ENCODE measurements around the gene TARBP2.
"Not testable (repeated sequence)": the region's sequence is repeated elsewhere in the genome, so short reads cannot be mapped to it uniquely, and the experiment has no call there.

The TARBP2 gene

DNA sequence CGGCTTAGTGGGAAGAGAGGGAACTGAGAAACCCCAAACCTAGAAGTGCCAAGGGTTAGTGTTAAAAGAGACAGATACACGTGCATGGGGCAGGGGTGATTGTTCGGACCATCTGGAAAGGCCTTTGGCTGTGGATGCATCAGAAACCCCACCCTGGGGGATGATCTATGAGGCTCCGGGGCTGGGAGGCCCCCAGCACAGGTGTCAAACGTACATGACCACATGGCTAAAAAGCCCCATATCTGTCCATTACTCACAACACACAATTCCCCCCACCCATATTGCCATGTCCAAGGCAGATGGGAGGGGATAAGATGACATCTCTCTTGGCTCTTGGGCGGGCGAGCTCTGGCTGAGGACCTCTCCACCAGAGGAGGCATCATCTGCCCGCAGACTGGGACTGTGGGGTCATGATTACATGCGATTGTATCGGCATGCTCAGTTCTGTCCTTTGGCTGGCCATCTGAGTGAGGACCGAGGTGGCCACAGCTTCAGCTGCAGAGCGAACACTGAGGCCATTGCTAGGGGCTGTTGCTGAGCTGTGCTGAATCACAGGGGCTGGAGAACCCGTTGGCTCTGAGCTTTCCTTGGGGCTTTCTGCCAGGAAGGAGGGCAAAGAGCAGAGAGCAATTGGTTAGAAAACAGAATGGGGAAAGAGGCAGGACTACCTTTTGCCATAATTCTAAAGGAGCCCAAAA lies 15.8 kb downstream of the TARBP2 start:
- DNase-seq: no peak

DNA sequence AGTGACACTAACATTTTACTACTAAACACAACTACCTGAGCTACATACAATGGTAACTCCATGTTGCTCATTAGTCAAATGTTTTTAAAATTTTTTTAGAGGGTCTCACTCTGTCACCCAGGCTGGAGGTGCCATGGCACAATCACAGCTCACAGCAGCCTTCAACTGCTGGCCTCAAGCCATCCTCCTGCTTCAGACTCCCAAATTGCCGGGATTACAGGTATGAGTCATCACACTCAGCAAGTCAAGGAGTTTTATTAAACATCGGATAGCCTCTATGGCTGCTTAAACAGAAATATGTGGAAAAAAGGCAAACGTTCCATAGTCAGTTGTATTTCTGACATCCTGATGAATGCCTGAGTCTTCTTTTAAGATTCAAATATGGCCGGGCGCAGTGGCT lies 17.3 kb downstream of the TARBP2 start:
- DNase-seq: no peak

DNA sequence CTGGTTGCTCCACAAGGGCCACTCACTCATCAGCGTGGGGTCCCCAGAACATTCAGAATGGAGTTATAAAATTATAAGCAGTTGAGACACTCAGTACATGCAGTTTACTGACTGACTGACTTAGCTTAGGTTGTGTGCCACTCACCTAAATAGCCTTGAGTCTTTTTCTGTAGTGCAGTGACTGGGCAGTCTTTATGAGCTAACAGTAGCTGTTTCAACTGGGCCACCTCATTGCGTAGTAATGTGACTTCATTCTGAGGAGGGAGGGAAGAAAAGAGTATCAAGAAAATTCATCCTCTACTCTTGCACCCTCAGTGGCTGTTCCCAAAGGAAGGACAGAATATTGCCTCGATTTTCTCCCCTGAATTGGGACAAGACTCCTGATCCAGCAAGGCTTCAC lies 22.0 kb downstream of the TARBP2 start:
- DNase-seq: no peak

DNA sequence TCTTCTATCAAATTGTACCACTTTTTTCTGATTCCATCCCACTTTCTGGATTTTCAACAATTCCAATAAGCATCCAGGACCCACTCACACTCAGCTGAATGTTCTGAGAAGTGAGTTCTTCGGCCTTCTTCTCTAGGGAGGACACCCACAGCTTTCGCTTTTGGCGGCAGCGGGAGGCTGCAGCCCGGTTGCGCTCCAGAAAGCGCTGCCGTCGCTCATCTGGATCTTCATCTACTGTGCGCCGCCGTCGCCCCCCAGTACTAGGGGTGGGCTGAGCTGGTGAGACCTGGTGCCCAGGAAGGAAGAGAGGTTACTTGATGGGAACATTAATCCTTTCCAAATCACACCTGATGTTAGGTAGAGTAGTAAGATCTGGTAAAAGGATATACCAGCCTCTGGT lies 23.4 kb downstream of the TARBP2 start:
- no peak for DNase-seq

DNA sequence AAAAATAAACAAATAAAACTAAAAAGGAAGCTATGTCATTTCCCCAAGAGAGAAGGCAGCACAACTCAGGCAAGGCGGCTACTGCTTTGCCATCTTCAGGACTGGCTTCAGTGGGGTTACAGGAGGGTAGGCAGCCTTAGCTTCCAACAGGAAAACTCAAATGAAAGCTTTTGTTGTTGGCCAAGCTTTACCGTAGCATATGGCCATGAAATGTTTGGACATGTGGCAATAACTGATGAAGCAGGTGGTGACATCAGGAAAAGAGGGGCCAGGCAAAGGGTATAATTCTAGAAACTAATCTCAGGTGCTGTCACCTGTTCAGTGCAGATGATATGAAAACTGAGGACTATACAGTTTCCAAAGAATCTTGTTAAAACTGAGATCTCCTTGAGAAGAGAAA lies 29.0 kb downstream of the TARBP2 start:
- DNase-seq: no peak

DNA sequence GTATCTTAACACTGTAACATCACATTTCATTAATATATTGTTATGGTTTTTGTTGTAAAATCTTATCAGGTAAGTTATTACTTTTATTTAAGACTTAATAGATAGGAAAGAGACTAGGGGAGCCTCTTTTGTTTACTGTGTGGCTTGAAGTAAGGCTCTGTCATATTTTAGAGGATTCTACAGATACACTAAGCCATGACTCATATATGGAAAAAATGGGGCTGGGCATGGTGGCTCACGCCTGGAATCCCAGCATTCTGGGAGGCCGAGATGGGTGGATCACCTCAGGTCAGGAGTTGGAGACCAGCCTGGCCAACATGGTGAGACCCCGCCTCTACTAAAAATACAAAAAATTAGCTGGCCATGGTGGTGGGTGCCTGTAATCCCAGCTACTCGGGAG lies 29.8 kb downstream of the TARBP2 start:
- DNase-seq: no peak

DNA sequence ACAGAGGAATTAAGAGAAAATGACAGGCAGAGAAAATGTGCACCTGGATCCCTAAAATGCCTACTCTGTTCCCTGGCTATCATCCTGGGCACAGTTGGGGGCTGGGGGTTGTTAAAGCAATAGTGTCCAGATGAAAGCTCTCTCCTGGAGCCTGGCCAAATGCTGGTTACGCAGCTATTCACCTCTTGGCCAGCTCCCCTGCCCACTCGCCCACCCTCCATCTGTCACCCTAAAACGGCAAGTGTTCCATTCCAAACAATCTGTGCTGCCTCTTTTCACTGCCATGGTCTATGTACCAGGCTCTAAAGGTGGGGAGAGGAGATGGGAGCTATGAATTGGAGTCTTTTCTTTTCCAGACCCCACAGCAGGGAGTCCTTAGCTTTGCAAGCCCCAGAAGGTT lies 30.9 kb downstream of the TARBP2 start:
- no peak for DNase-seq

DNA sequence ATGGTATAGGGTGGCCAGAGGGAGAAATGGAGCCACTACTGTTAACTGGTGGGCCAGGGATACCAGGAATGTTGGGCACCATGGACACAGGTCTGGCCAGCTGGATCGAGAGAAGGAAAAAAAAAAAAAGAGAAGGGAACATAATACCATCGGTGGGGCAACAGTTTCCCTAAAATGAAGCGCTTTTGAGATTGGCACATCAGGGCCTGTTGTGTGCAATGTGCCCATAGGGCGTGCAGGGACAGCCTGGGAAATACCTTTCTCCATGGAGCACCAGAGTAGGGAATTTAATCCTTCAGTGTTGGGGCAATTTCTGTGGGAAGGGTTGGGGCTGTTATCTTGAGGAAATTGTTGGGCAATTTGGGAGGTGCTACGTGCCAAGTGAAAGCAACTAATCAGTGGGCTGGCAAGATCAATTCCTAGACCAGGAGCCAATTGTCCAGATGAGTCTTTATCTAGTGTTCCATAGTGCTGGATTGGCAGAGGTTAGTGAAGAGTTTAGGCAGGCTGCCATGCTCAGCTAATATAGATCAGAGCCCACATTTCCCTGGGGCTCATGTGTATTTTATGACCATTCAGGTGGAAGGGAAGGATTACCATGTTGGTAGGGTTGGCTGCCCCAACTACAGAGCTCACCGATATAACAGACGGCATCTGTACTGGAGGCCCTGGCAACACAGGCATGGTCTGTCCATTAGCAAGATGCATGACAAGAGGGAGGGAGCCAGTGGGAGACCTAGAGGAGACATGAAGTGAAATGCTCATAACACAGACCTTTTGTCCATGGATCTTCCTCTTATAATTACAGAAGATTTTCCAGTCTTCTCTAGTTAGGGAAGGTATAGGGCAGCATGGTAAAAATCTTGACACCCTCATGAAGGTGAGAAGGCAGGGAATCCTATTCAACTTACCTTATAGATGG lies 31.7 kb downstream of the TARBP2 start:
- no peak for DNase-seq

DNA sequence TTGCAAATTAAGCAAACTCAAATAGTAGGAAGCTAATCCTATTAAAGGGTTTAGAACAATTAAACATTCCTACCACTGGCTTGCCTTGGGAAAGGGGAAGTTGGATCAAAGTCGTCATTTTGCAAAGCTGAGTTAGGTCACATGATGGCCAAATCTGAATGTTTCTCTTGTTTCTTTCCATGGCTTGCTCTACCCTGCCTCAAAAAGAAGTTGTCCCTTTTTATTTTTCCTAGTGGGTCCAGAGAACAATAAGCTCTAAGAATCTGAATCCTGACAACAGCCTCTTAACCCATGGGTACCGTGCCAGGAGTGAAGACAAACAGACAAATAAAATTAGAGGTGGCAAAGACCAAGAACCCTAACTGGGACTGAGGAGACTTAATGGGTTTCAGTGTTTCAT lies 32.4 kb downstream of the TARBP2 start:
- no peak for DNase-seq

DNA sequence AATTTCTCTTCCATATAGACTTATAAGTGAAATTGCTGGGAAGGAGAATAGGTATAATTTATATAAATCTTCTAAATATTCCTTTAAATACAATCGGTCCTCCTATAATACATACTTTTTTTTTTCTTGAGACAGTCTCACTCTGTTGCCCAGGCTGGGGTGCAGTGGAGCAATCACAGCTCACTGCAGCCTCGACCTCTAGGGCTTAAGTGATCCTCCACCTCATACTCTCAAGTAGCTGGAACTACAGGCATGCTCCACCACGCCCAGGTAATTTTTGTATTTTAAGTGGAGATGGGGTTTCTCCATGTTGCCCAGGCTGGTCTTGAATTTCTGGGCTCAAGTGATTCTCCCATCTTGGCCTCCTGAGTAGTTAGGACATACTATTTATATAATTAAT lies 35.9 kb downstream of the TARBP2 start:
- no peak for DNase-seq

DNA sequence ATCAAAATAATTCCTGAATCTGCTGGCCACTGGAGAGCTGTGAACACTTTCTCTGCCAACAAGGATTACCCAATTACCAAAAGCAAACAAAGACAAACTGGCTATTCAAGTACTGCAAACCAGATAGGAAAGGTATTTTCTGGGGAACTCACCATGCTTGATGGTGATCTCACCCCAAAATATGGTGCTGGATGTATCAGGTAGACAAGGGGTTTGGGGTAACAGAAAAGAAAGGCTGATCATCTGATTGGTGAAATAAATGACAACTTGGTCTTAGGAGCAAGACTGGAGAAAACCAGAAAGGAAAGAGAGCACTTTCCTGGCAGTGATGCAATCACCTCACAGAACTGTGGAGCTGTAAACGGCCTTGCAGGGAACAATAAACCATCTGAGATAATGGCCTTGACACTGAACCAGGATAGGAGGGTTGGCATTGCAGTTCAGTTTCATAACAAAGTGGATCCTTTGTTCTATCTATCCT lies 37.2 kb downstream of the TARBP2 start:
- DNase-seq: no peak

DNA sequence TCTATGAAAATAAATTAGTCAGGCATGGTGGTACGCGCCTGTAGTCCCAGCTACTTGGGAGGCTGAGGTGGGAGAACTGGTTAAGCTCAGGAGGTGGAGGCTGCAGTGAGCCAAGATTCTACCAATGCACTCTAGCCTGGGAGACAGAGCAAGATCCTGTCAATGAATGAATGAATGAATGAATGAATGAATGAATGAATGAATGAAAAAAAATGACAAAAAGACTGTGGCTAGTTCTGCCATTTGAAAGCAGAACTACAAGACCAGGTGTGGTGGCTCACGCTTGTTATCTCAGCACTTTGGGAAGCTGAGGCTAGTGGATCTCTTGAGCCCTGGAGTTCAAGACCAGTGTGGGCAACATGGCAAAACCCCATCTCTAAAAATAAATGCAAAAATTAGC lies 38.4 kb downstream of the TARBP2 start:
- no peak for DNase-seq

DNA sequence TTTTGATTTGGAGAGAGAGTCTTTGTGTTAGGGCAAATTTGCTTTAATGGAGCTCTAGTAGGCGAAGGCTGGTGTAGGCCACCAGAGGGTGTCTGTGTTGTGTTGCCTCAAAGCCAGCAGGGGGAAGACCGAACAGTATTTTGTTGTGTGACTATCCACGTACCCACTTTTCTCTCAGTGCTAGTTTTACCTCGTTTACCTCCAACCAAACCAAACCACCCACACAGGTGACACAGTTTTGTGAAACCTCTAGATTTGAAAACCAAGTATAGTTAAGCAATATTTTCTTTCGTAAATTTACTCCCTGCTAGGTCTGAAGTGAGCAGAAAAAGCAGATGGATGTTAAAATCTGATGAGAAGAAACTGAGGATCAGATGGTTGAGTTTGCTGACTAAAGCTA lies 42.5 kb downstream of the TARBP2 start:
- DNase-seq: peak; percentile 33

DNA sequence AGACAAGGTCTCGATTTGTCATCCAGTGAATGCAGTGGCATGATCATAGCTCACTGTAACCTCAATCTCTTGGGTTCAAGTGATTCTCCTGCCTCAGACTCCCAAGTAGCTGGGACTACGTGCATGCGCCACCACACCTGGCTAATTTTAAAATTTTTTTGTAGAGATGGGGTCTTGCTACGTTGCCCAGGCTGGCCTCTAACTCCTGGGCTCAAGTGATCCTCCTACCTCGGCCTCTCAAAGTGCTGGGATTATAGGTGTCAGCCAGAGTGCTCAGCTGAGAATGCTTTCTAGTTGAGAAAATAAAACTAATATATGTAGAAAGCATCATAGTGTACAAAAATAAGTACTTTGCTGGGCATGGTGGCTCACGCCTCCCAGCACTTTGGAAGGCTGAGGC lies 47.3 kb downstream of the TARBP2 start:
- DNase-seq: not testable (repeated sequence)

DNA sequence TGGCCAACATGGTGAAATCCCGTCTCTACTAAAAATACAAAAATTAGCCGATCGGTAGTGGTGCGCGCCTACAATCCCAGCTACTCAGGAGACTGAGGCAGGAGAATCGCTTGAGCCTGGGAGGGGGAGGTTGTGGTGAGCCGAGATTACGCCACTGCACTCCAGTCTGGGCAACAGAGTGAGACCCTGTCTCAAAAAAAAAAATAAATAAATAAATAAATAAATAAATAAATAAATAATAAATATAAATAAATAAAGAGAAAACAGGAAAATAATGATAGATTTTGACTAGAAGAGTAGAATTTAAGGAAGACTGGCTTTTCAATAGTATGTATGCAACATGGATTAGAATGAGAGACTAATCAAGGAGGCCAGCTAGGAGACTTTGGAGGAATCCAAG lies 49.0 kb downstream of the TARBP2 start:
- not testable (repeated sequence) for DNase-seq

DNA sequence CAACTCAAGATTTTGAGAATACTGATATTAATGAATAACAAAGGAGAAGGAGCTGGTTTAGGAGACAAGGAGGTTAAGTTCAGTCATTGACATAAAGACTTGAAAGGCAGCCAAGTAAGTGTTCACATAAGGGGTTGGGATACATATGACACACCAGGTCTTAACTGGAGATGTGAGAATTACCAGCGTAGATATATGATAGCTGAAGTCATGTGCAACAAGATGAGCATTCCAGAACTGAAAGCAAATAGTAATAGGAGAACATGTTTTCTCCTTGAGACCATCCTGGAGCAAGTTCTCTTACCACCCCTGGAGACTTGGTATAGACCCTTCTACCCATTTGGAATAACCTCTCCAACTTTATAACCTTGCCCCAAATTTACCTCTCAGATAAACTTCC lies 49.5 kb downstream of the TARBP2 start:
- DNase-seq: no peak

DNA sequence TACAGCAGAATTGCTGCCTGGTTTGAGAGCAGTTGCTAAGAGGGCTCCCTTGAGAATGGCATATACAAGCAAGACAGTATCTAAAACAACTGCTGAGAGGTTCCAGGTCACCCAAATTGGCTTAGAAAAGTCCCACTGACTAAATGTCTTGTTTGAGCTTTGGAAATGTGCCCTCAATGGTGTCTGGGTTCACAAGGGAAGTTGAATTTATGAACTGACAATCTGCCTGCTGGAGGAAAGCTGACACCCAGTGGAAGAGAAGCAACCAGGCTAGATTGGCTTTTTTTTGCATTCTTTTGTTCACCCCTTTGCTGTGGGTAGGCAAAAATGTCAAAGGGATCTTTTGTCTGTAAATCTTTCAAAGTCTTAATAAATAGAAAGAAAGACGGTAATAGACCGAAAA lies 50.8 kb downstream of the TARBP2 start:
- DNase-seq: no peak

DNA sequence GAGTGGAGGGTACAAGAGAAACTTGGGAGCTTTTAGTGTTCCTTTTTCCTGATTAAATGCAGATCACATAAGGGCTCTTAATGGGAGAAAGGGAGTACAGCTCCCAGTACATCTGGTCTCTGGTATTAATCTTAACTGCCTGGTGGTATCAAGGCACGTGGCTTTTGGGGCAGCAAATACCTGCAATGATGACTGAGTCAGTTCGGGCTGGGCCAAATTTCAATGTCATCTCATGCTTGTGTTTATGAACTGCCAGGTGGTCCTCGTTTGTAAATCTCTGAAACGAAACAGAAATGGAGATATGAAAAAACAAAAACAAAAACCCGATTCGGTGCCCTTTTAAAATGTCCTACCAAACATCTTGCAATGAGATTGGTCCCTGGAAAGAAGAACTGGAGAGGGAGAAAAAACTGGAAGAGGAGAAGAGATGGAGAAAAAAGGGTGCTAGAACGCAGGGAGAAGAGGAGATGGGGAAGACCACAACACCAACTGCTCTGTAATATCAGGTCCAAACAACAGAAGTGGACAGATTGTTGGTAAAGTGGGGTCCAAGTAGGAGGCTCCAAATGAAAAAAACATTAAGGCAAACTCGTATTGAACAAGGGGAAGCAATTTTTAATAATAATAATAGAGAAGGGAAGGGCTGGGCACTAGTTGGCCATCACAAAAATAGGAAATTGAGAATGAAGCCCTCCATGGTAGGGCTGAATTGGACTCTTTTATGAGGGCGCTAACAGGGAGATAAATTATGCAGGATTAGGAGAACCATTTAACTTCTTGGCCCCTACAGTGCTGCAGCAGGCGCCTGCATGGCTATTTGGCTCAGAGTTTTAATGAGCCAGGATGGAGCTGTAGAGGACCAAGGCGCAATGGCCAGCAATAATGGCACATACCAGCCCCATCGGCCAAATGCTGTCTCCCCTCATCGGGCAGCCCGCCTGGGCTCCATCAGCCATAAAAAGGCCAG lies 51.6 kb downstream of the TARBP2 start:
- DNase-seq: no peak

Measured in 8988T (cell line).